ENCODE measurements around the gene CCL23. TPM values are rescaled to one million over a fixed set of nuclear protein-coding genes. Genes with fewer than 3 reads are reported as not detected.

CCL23 gene
- total RNA-seq, 2 experiments from 2014 or later, result 0.36 to 0.42 TPM

DNA sequence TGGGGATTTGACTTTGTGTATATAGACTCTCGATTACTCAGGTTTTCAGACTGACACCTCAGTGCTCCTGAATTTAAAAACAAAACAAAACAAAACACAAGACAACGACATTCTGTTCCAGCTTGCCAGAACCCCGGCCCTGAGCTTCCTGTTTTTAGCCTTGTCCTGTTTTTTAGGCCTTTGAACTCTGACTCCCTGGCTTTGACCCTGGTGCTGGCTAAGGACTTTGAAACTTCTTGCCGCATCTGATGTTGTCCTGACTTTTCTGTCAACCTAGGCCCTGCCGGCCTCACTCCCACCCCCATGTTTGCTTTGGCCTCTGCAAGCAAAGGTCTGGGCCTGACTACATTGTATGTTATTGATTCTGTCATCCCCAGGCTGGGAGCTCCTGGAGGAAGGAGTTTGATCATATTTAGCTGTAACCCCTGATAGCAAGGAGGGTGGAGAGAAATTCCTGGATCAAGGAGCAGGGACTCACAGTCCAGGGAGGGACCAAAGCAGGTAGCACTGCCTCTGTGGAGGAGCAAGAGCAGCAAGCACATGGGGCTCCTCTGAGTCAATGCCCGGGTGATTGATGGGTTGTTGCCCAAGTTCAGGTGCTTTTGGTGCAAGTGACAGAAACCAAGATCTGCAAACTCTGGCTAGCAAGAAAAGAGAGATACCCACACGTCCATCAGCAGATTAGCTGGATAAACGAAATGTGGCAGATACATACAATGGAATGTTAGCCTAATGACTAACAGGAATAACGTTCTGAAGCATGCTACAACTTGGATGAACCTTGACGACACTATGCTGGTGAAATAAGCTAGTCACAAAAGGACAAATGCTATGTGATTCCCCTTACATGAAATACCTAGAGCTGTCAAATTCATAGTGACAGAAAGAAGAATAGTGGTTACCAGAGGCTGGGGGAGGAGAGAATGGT lies 44.2 kb downstream of the CCL23 start:
- POLR2A ChIA-PET, result interaction anchor here (0.6 kb wide), 2 partner anchors 17 to 94 kb away, joined by 3 to 4 read pairs; partner anchors contain the start of gene CCL5
- CTCF ChIA-PET, result interaction anchor here (1.2 to 7.4 kb wide), 4 partner anchors 97 to 176 kb away, joined by 3 to 43 read pairs (median 5); no protein-coding TSS in a partner anchor

GRCh38 chr17:35972945-35973332 lies 44.8 kb downstream of the CCL23 start:
- ChIA-PET CTCF (interaction anchor here (1.2 to 7.4 kb wide), 4 partner anchors 98 to 177 kb away, joined by 3 to 43 read pairs (median 5); no protein-coding TSS in a partner anchor), POLR2A (interaction anchor here (0.6 kb wide), 1 partner anchor 93 kb away, joined by 3 read pairs; the partner anchor contains the start of gene CCL5)

GRCh38 chr17:35972535-35972934 lies 45.2 kb downstream of the CCL23 start:
- ChIA-PET CTCF (interaction anchor here (7.4 kb wide), 1 partner anchor 177 kb away, joined by 43 read pairs; no protein-coding TSS in a partner anchor), POLR2A (no interaction called here)

DNA sequence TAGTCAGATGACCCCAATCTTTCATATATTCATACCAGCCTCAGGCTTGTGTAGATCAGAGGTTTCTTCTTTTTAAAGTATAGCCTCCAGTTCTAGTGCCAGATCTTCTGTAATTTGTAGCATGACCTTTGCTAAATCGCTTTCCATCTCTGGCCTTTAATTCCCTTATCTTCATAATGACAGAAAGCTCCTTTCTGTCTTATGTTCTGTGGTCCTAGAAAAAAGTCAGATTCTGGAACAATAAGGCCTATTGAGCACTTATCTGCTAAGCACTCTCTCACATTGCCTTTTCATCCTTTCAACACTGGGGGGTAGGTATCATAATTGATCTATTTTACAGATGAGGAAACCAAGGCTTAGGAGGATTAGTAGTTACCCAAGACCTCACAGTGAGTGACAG lies 45.7 kb downstream of the CCL23 start:
- ChIA-PET POLR2A (no interaction called here), CTCF (interaction anchor here (7.4 kb wide), 1 partner anchor 178 kb away, joined by 43 read pairs; no protein-coding TSS in a partner anchor)

GRCh38 chr17:35969558-35970380 lies 48.0 kb downstream of the CCL23 start:
- ChIA-PET CTCF (interaction anchor here (0.6 to 2.1 kb wide), 28 partner anchors 9 to 637 kb away, joined by 3 to 20 read pairs (median 4); partner anchors contain the start of genes CCL3L1 and CCL3L3), POLR2A (interaction anchor here (1.0 kb wide), 1 partner anchor 120 kb away, joined by 3 read pairs; the partner anchor contains the start of gene CCL3)

GRCh38 chr17:35968520-35969054 lies 49.2 kb downstream of the CCL23 start:
- CTCF ChIA-PET, result interaction anchor here (0.7 to 2.1 kb wide), 9 partner anchors 9 to 181 kb away, joined by 3 to 20 read pairs (median 5); no protein-coding TSS in a partner anchor
- POLR2A ChIA-PET, result no interaction called here

GRCh38 chr17:35965272-35965671 lies 52.5 kb downstream of the CCL23 start:
- POLR2A ChIA-PET, result no interaction called here
- CTCF ChIA-PET, result interaction anchor here (0.7 kb wide), 1 partner anchor 138 kb away, joined by 4 read pairs; no protein-coding TSS in a partner anchor

GRCh38 chr17:35963663-35964062 lies 54.1 kb downstream of the CCL23 start:
- ChIA-PET CTCF (no interaction called here), POLR2A (interaction anchor here (0.6 kb wide), 1 partner anchor 43 kb away, joined by 3 read pairs; no protein-coding TSS in a partner anchor)

Other genes starting within 250 kb of the CCL23 start
- gene MMP28, start 222.3 kb downstream of the CCL23 start, total RNA-seq, result not detected
- gene TAF15, start 208.5 kb downstream of the CCL23 start, total RNA-seq, result 100 to 1,000 TPM; 316 to 323 TPM
- gene HEATR9, start 149.1 kb downstream of the CCL23 start, total RNA-seq, result 1 to 10 TPM; 1.5 to 2.3 TPM
- 100 to 1,000 TPM; 455 to 477 TPM for gene CCL5, start 137.6 kb downstream of the CCL23 start, total RNA-seq
- gene RDM1, start 87.2 kb downstream of the CCL23 start, total RNA-seq, result 1 to 10 TPM; 3.2 to 3.9 TPM
- gene LYZL6, start 74.3 kb downstream of the CCL23 start, total RNA-seq, result not detected
- gene CCL16, start 36.5 kb downstream of the CCL23 start, total RNA-seq, result not detected
- gene CCL14, start 31.2 kb downstream of the CCL23 start, total RNA-seq, result not detected
- gene CCL15, start 16.4 kb downstream of the CCL23 start, total RNA-seq, result not detected
- under 1 TPM; 0.36 to 0.61 TPM for gene CCL18, start 46.3 kb upstream of the CCL23 start, total RNA-seq
- 1,000 to 10,000 TPM; 1,540 to 1,562 TPM for gene CCL3, start 72.2 kb upstream of the CCL23 start, total RNA-seq
- gene CCL4, start 85.9 kb upstream of the CCL23 start, total RNA-seq, result 1,000 to 10,000 TPM; 2,428 to 2,431 TPM
- gene TBC1D3B, start 158.7 kb upstream of the CCL23 start, total RNA-seq, result 1 to 10 TPM; 3.2 to 3.3 TPM
- gene CCL3L1, start 178.8 kb upstream of the CCL23 start, total RNA-seq, result 100 to 1,000 TPM; 238 to 245 TPM
- 100 to 1,000 TPM; 831 TPM for gene CCL4L2, start 193.1 kb upstream of the CCL23 start, total RNA-seq
- under 1 TPM; 0.36 to 0.44 TPM for gene TBC1D3I, start 246.6 kb upstream of the CCL23 start, total RNA-seq

Measured in activated CD8-positive, alpha-beta memory T cell treated with anti-CD3 and anti-CD28 coated beads for 36 hours (primary cell).